Measurements from ENCODE around the gene FNDC11. TPM values are rescaled to one million over a fixed set of nuclear protein-coding genes. Genes with fewer than 3 reads are reported as not detected.

Gene FNDC11
- total and polyA plus RNA-seq, 2 of the 13 experiments (the other 11 are each of a cell fraction or from before 2014, with no cell fraction given), result 0.07 TPM; not detected in 1

- no peak for TF ChIP-seq ZHX2 (IDR thresholded peaks at IDR 0.05; ENCODE audit: low read depth)
- no peak for TF ChIP-seq ZHX2 (CRISPR knock-in tag; IDR thresholded peaks at IDR 0.05; ENCODE audit: borderline replicate concordance)
- TF ChIP-seq HOXA7 (CRISPR knock-in tag; IDR thresholded peaks at IDR 0.05), result no peak
- TF ChIP-seq ZNF747 (CRISPR knock-in tag; IDR thresholded peaks at IDR 0.05; ENCODE audit: borderline replicate concordance), result no peak
- peak; percentile 98 for TF ChIP-seq ZNF121 (CRISPR knock-in tag; IDR thresholded peaks at IDR 0.05)
- no peak for TF ChIP-seq ZNF878 (CRISPR knock-in tag; IDR thresholded peaks at IDR 0.05)
- no peak for TF ChIP-seq MAFK (conservative IDR thresholded peaks at IDR 0.05 in 1 of 2, IDR thresholded peaks at IDR 0.05 in 1 of 2; ENCODE audit: low read length in 2 of 2)
- no peak for TF ChIP-seq FOXC1 (CRISPR knock-in tag; IDR thresholded peaks at IDR 0.05; ENCODE audit: borderline replicate concordance)
- TF ChIP-seq TEAD3 (CRISPR knock-in tag; optimal IDR thresholded peaks at IDR 0.05; ENCODE audit: borderline replicate concordance), result no peak
- TF ChIP-seq TFDP2 (CRISPR knock-in tag; IDR thresholded peaks at IDR 0.05), result no peak
- TF ChIP-seq ZNF484 (CRISPR knock-in tag; IDR thresholded peaks at IDR 0.05; ENCODE audit: borderline replicate concordance, low read depth), result no peak
- peak; percentile 73; the same call in 1 of the 2 replicates for TF ChIP-seq ZNF768 (CRISPR knock-in tag; IDR thresholded peaks at IDR 0.05)
- no peak for TF ChIP-seq MIER3 (CRISPR knock-in tag; IDR thresholded peaks at IDR 0.05; ENCODE audit: borderline replicate concordance)
- TF ChIP-seq REL (CRISPR knock-in tag; conservative IDR thresholded peaks at IDR 0.05), result no peak
- no peak for TF ChIP-seq ZNF136 (CRISPR knock-in tag; IDR thresholded peaks at IDR 0.05; ENCODE audit: low read depth)
- TF ChIP-seq CBX5 (CRISPR knock-in tag; IDR thresholded peaks at IDR 0.05; ENCODE audit: borderline replicate concordance), result no peak
- TF ChIP-seq ZFP37 (CRISPR knock-in tag; IDR thresholded peaks at IDR 0.05; ENCODE audit: borderline replicate concordance), result no peak
- no peak for TF ChIP-seq TCF7 (IDR thresholded peaks at IDR 0.05; ENCODE audit: low read depth)
- no peak for TF ChIP-seq TARDBP (CRISPR knock-in tag; IDR thresholded peaks at IDR 0.05)
- 0 out of 4 replicates have a peak, but pooled peaks of 1 of the 2 experiments have one; percentile 15 for TF ChIP-seq KLF16 (CRISPR knock-in tag; IDR thresholded peaks at IDR 0.05)
- no peak for TF ChIP-seq SP1 (IDR thresholded peaks at IDR 0.05)
- no peak for TF ChIP-seq SP1 (CRISPR knock-in tag; IDR thresholded peaks at IDR 0.05)
- TF ChIP-seq BHLHE40 (IDR thresholded peaks at IDR 0.05; ENCODE audit: low read length), result peak; percentile 56
- no peak for TF ChIP-seq ZBTB8A (CRISPR knock-in tag; IDR thresholded peaks at IDR 0.05; ENCODE audit: borderline replicate concordance, low read depth)
- TF ChIP-seq NFKB2 (CRISPR knock-in tag; IDR thresholded peaks at IDR 0.05; ENCODE audit: borderline replicate concordance), result peak; percentile 36; the same call in 1 of the 2 replicates
- TF ChIP-seq YEATS2 (CRISPR knock-in tag; IDR thresholded peaks at IDR 0.05; ENCODE audit: borderline replicate concordance), result no peak
These were observed 28.6 kb downstream of the FNDC11 start (continued) for GRCh38 chr20:63582382-63583063.

All from HepG2 (cell line).